Measurements from ENCODE around the gene RGS6. TPM values are rescaled to one million over a fixed set of nuclear protein-coding genes. Genes with fewer than 3 reads are reported as not detected.

The RGS6 gene
- total RNA-seq, 1 donor from 2014 or later = 2.5 TPM

GRCh38 chr14:72614365-72614764 is 682.1 kb downstream of the RGS6 start:
- Mint-ChIP-seq H3K36me3 (ENCODE audit: low read depth) (no peaks in the 10 kb centered on the region), H3K4me3 (no peak overlapping the region), H3K9me3 (no peaks in the 10 kb centered on the region), H3K27ac (no peak overlapping the region), H3K27me3 (peaks cover 25% of the 10 kb centered on the region), H3K4me1 (peaks cover 2% of the 10 kb centered on the region)
- intact Hi-C loops (cut with micrococcal nuclease) = no loop called here
- DNase-seq = no peak

DNA sequence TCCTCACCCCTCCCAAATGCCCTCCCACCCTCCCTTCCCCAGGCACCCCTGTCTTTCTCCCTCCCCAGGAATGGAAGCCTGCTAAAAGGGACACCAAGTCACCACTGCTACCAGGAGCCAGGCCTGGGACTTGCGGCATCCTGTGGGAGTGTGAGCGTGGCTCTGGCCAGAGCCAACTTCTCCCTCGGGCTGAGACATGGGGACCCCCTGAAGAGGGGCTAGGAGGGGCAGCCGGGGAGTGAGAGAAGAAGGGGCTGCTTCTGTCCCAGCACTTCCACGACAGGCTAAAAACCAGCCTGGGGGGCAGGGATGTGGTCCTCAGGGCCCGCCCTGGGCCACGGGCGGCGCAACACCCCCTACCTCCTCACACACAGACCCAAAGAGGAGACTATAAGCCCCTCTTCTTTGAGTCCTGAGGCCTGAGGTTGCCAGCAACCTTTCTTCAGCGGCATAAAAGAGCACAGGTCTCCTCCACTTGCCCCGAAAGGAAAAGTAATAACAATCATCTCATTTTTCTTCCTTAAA is 682.7 kb downstream of the RGS6 start:
- H3K9me3 Mint-ChIP-seq = no peaks in the 10 kb centered on the region

GRCh38 chr14:72615451-72616121 is 683.4 kb downstream of the RGS6 start:
- intact Hi-C loops (cut with micrococcal nuclease) = no loop called here
- Mint-ChIP-seq H3K4me3 (no peak overlapping the region), H3K36me3 (ENCODE audit: low read depth) (no peaks in the 10 kb centered on the region)

More for the DNA sequence above, 682.7 kb downstream of the RGS6 start:
- Mint-ChIP-seq H3K4me3 (no peak overlapping the region), H3K4me1 (peaks cover 2% of the 10 kb centered on the region), H3K27me3 (peaks cover 25% of the 10 kb centered on the region), H3K36me3 (ENCODE audit: low read depth) (no peaks in the 10 kb centered on the region), H3K27ac (no peak overlapping the region)
- intact Hi-C loops (cut with micrococcal nuclease) = no loop called here
- no peak for DNase-seq

More at GRCh38 chr14:72615451-72616121, 683.4 kb downstream of the RGS6 start:
- peaks cover 2% of the 10 kb centered on the region for H3K4me1 Mint-ChIP-seq
- DNase-seq = no peak
- H3K27me3 Mint-ChIP-seq = peaks cover 25% of the 10 kb centered on the region
- H3K9me3 Mint-ChIP-seq = no peaks in the 10 kb centered on the region
- no peak overlapping the region for H3K27ac Mint-ChIP-seq

Measured in activated CD4-positive, alpha-beta T cell treated with anti-CD3 and anti-CD28 coated beads, Interleukin-2, amount 10 ng/mL, durations not matched to agents 24 days and 14 days (primary cell).